ENCODE measurements around the gene PADI1. TPM values are rescaled to one million over a fixed set of nuclear protein-coding genes. Genes with fewer than 3 reads are reported as not detected.

Gene PADI1
- total RNA-seq, 4 donors from 2014 or later: not detected

DNA sequence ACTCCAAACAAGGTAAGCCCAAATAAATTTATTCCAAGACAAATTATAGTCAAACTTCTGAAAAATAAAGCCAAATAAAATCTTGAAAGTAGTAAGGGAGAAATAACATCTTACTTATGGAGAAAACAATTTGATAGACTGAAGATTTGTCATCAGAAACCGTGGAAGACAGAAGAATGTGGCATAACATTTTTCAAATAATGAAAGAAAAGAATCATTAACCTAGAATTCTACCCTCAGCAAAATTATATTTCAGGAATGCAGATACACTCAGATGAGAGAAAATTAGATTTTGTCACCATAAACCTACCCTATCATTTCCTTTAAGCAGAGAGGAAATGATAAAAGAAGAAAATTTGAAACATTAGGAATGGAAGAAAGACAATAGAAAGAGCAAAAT lies 27.3 kb upstream of the PADI1 start:
- in situ Hi-C loops (cut with MboI; ENCODE audit: low sequenced_read_pairs in 4 of 4): no loop called here
- Histone ChIP-seq H3K4me3 (no peak overlapping the region), H3K27me3 (peaks cover 0 to 18% (median 0%) of the 10 kb centered on the region in 3 donors), H3K36me3 (no peaks in the 10 kb centered on the region), H3K9me3 (no peaks in the 10 kb centered on the region), H3K4me1 (no peaks in the 10 kb centered on the region), H3K27ac (no peak overlapping the region)
- DNase-seq (no peak), ATAC-seq (no peak)
- intact Hi-C loops (cut with DNase I; ENCODE audit: low total_unique reads): no loop called here
- TF ChIP-seq, protein P1, sequence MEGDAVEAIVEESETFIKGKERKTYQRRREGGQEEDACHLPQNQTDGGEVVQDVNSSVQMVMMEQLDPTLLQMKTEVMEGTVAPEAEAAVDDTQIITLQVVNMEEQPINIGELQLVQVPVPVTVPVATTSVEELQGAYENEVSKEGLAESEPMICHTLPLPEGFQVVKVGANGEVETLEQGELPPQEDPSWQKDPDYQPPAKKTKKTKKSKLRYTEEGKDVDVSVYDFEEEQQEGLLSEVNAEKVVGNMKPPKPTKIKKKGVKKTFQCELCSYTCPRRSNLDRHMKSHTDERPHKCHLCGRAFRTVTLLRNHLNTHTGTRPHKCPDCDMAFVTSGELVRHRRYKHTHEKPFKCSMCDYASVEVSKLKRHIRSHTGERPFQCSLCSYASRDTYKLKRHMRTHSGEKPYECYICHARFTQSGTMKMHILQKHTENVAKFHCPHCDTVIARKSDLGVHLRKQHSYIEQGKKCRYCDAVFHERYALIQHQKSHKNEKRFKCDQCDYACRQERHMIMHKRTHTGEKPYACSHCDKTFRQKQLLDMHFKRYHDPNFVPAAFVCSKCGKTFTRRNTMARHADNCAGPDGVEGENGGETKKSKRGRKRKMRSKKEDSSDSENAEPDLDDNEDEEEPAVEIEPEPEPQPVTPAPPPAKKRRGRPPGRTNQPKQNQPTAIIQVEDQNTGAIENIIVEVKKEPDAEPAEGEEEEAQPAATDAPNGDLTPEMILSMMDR (IDR thresholded peaks at IDR 0.05 in 4 of 5, conservative IDR thresholded peaks at IDR 0.05 in 1 of 5): no peak
- TF ChIP-seq POLR2A (IDR thresholded peaks at IDR 0.05): no peak

DNA sequence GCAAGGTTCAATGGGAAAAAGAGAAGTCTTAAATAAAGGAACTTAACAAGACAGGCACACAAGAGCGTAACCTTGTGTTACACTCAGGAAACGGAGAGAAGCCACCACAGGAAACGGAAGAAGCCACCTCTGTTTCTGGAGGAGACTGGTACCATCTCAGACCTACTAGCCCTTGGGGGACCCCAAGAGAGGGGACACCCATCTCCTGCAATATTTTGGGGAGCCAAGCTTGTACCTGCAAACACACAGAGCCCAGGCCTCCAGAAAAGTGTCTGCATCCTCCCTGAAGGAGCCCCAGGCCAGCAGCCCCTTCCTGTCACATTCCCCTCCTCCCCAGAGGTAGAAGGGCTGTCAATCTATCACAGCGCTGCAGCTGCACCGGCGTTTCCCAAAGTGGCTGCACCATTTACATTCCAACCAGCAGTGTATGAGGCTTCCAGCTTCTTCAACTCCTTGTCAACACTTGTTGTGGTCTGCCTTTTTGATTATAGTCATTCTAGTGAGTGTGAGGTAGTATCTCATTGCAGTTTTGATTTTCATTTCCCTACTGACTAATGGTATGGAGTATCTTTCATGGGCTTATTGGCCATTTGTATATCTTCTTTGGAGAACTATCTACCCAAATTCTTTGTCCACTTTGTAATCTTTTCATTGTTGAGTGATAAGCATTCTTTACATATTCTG lies 23.0 kb upstream of the PADI1 start:
- no peaks in the 10 kb centered on the region for H3K9me3 ChIP-seq
- H3K4me1 ChIP-seq: no peaks in the 10 kb centered on the region
- H3K4me3 ChIP-seq: no peak overlapping the region
- peaks cover 0 to 24% (median 0%) of the 10 kb centered on the region in 3 donors for H3K27me3 ChIP-seq
- no peak for TF ChIP-seq POLR2A (IDR thresholded peaks at IDR 0.05)
- TF ChIP-seq, protein P1 (IDR thresholded peaks at IDR 0.05 in 4 of 5, conservative IDR thresholded peaks at IDR 0.05 in 1 of 5): no peak
- intact Hi-C loops (cut with DNase I; ENCODE audit: low total_unique reads) (no loop called here), in situ Hi-C loops (cut with MboI; ENCODE audit: low sequenced_read_pairs in 4 of 4) (no loop called here)
- no peak for ATAC-seq
- H3K27ac ChIP-seq: no peak overlapping the region
- H3K36me3 ChIP-seq: no peaks in the 10 kb centered on the region
- DNase-seq: no peak

DNA sequence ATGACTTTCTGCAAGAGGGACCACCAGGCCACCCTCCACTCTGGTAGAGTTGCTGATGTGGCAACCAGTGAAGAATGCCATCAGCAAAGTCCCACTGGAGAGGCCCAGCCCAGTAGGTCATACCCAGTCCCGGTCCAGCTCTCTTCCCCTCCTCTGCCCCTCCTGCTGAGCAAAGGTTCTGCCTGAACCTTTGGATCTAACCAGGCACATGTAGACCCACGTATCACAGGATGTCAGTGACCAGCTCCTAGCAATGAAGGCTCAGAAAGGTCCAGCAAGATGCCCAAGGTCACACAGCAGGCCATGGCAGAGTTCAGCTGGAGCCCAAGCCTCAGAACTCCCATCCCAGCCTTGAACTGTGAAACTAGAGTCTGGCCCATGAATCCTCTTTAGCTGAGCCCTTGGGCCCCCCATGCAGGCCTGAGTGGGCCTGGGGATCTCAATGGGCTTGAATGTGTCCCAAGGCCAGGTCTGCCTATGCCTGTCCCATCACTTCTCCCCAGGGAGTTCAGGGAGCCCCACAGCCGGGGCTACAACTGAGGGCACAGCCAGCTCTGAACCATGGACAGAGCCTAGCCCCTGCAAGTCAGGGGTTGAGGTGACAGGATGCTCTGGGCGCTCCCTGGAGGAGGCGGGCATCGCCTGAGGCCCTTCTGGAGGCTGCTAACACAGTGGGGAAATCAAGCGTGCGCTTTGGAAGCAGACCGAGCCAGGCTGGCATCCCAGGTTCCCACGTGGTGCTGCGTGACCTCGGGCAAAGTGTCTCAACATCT lies 21.4 kb upstream of the PADI1 start:
- no peaks in the 10 kb centered on the region for H3K4me1 ChIP-seq
- in situ Hi-C loops (cut with MboI; ENCODE audit: low sequenced_read_pairs in 4 of 4): no loop called here
- TF ChIP-seq POLR2A (IDR thresholded peaks at IDR 0.05): no peak
- TF ChIP-seq, protein P1 (IDR thresholded peaks at IDR 0.05 in 4 of 5, conservative IDR thresholded peaks at IDR 0.05 in 1 of 5): no peak
- H3K9me3 ChIP-seq: no peaks in the 10 kb centered on the region
- intact Hi-C loops (cut with DNase I; ENCODE audit: low total_unique reads): no loop called here
- no peak overlapping the region for H3K27ac ChIP-seq
- DNase-seq (no peak), ATAC-seq (no peak)
- H3K27me3 ChIP-seq: peaks cover 0 to 24% (median 0%) of the 10 kb centered on the region in 3 donors
- no peak overlapping the region for H3K4me3 ChIP-seq
- H3K36me3 ChIP-seq: no peaks in the 10 kb centered on the region

DNA sequence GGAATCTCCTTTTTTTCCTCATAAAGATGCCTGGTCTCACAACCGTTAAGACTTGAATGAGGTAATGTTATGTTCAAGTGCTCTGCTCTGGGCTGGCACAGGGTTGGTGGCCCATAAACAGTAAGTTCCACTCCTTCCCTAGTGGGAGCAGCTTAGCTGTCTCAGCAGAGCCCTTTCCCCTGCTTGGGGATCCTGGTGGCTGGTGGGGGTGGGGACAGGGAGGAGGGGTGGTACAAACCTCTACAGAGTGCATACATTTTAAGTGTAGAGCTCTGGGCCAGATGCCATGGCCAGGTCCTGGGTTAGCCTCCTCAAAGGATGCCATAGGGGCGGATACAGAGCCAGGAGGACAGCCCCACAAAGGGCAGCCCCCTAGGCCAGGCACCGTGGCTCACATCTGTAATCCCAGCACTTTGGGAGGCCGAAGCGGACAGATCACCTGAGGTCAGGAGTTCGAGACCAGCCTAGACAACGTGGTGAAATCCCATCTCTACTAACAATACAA lies 20.7 kb upstream of the PADI1 start:
- ATAC-seq (no peak), DNase-seq (no peak)
- TF ChIP-seq, protein P1 (IDR thresholded peaks at IDR 0.05 in 4 of 5, conservative IDR thresholded peaks at IDR 0.05 in 1 of 5): no peak
- no peaks in the 10 kb centered on the region for H3K36me3 ChIP-seq
- in situ Hi-C loops (cut with MboI; ENCODE audit: low sequenced_read_pairs in 4 of 4): no loop called here
- peaks cover 0 to 23% (median 0%) of the 10 kb centered on the region in 3 donors for H3K27me3 ChIP-seq
- H3K4me1 ChIP-seq: no peaks in the 10 kb centered on the region
- no peaks in the 10 kb centered on the region for H3K9me3 ChIP-seq
- H3K27ac ChIP-seq: no peak overlapping the region
- intact Hi-C loops (cut with DNase I; ENCODE audit: low total_unique reads): no loop called here
- no peak overlapping the region for H3K4me3 ChIP-seq

All from gastrocnemius medialis (tissue), 4 donors.